GM23248 (cell line): ENCODE results near the gene KIZ.

Experiments used
- EZH2 ChIP-seq: fragments of 200-600 bp; sonication (generic); IDR thresholded peaks from 2 replicates; pipeline ENCODE4 v1.6.1; 2018; ENCODE audit warnings: antibody characterized with exemption, mild to moderate bottlenecking; ENCODE audit not compliant: insufficient read depth, poor library complexity, severe bottlenecking
- EZH2phosphoT487 ChIP-seq: fragments of 200-600 bp; sonication (generic); IDR thresholded peaks from 2 replicates; pipeline ENCODE4 v1.6.1; 2018; ENCODE audit warnings: antibody characterized with exemption, moderate library complexity, mild to moderate bottlenecking, low read depth; ENCODE audit not compliant: insufficient read depth

DNA sequence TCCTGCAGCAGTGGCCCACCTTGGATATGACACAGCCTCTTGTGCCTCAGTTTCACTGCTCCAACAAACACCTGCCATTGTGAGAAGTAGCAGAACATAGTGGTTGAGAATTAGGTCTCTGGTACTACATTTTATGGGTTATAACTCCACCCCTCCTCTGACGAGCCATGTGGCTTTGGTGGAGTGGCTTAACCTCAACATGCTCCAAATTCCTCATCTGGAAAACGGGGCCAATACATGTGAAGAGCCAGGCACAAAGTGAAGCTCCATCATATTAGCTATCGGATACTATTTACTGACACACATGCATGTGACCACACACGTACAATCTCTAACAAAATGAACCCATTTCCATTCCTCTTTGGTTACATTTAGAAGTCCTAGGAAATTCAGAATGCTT lies 8.4 kb upstream of the KIZ start:
- no peak for TF ChIP-seq EZH2
- no peak for TF ChIP-seq EZH2phosphoT487
